Lower leg skin (tissue), 3 donors: ENCODE results near the gene ZNF20.

Experiments
- POLR2A ChIP-seq, 2 donors: fragments of 450-650 bp; IDR thresholded peaks; one replicate each; pipeline ENCODE4 v1.6.1; 2016 to 2017; ENCODE audit warnings: antibody characterized with exemption in 2 of 2, mild to moderate bottlenecking in 1 of 2, moderate library complexity in 1 of 2
- TF ChIP-seq, protein P1 (sequence below), 3 donors: fragments of 450-650 bp; IDR thresholded peaks; one replicate each; pipeline ENCODE4 v1.5.1; 2016; ENCODE audit warnings: antibody characterized with exemption in 3 of 3, mild to moderate bottlenecking in 3 of 3, moderate library complexity in 2 of 3

DNA sequence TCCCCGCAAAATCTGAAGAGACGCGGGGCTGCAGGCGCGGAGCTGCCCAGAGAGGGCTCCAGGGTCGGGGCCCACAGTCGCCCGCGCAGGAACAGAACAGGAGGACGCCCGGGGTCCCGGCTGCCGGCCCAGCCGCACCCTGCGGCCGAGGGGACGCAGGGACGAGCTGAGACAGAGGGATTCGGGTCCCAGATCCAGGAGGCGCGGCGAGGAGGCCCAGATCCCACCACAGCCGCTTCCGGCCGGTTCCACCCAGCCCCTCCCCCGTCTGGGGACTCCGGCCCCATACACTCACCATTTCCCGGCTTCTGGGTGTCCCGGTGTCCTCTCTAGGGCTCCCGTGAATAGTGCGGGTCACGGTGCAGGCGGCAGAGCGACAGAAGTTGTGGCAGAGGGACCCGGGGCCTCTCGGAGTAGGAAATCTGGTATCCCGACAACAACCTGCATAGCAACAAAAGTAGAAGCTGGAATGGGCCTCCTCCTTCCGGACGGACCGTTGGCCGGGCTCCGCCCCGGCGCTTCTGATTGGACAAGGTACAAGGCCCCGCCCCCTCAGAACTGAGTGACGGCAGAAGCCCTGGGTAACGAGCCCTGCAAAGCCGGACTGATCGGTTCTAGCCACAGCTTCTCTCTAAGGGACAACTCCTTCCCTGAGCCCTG, at the start of gene ZNF20:
- TF ChIP-seq, protein P1, sequence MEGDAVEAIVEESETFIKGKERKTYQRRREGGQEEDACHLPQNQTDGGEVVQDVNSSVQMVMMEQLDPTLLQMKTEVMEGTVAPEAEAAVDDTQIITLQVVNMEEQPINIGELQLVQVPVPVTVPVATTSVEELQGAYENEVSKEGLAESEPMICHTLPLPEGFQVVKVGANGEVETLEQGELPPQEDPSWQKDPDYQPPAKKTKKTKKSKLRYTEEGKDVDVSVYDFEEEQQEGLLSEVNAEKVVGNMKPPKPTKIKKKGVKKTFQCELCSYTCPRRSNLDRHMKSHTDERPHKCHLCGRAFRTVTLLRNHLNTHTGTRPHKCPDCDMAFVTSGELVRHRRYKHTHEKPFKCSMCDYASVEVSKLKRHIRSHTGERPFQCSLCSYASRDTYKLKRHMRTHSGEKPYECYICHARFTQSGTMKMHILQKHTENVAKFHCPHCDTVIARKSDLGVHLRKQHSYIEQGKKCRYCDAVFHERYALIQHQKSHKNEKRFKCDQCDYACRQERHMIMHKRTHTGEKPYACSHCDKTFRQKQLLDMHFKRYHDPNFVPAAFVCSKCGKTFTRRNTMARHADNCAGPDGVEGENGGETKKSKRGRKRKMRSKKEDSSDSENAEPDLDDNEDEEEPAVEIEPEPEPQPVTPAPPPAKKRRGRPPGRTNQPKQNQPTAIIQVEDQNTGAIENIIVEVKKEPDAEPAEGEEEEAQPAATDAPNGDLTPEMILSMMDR (IDR thresholded peaks at IDR 0.05), result no peak
- TF ChIP-seq POLR2A (IDR thresholded peaks at IDR 0.05), result no peak
